Upper lobe of left lung (tissue), 6 donors: ENCODE measurements around the gene GK. TPM values are rescaled to one million over a fixed set of nuclear protein-coding genes. Genes with fewer than 3 reads are reported as not detected.

Source experiments
- ATAC-seq, 2 donors: fragments of 200-7000 bp; cut with Tn5 transposase; one replicate each; pipeline ENCODE4 v1.9.1; 2022; ENCODE audit warnings: mild to moderate bottlenecking in 2 of 2, moderate library complexity in 2 of 2; ENCODE audit not compliant: low FRiP score in 2 of 2
- DNase-seq, 2 donors: peaks; one replicate each; pipeline ENCODE4 v3.0.0-alpha.2; 2019 to 2020
- H3K27ac ChIP-seq, 4 donors: fragments of 200-600 bp; sonication (generic); one replicate each; pipeline ENCODE4 v1.5.1; 2016 to 2019
- H3K27me3 ChIP-seq, 4 donors: fragments of 200-600 bp; sonication (generic); one replicate each; pipeline ENCODE4 v1.5.1; 2017 to 2019
- H3K36me3 ChIP-seq, 4 donors: fragments of 200-600 bp; sonication (generic); one replicate each; pipeline ENCODE4 v1.5.1; 2016 to 2019
- H3K4me1 ChIP-seq, 4 donors: fragments of 200-600 bp; sonication (generic); one replicate each; pipeline ENCODE4 v1.5.1; 2018 to 2019
- H3K4me3 ChIP-seq, 4 donors: fragments of 200-600 bp; sonication (generic); one replicate each; pipeline ENCODE4 v1.5.1; 2017 to 2019; ENCODE audit warnings: mild to moderate bottlenecking in 2 of 4, moderate library complexity in 1 of 4
- H3K9me3 ChIP-seq, 4 donors: fragments of 200-600 bp; sonication (generic); one replicate each; pipeline ENCODE4 v1.5.1; 2018 to 2019
- EP300 ChIP-seq, 4 donors: sonication (generic); formaldehyde crosslinking; IDR thresholded peaks; one replicate each; pipeline ENCODE4 v1.5.1; 2017; ENCODE audit warnings: antibody characterized with exemption in 4 of 4, control low read depth in 2 of 4
- POLR2A ChIP-seq, 4 donors: fragments of 450-650 bp; IDR thresholded peaks; one replicate each; pipeline ENCODE4 v1.5.1; 2016 to 2017; ENCODE audit warnings: antibody characterized with exemption in 4 of 4, mild to moderate bottlenecking in 2 of 4
- POLR2AphosphoS5 ChIP-seq, 2 donors: sonication (generic); formaldehyde crosslinking; IDR thresholded peaks; one replicate each; pipeline ENCODE4 v1.5.1; 2017; ENCODE audit warnings: antibody characterized with exemption in 2 of 2
- WGBS, 2 donors: methylation state at CpG; one replicate each; pipeline ENCODE4 v1.1.5; 2017 to 2018; 5-methylcytosine and 5-hydroxymethylcytosine counted together
- small RNA-seq, 4 donors: library from RNA; depleted of rRNA; stranded (forward); fragments of <200 nt; gene quantifications; one replicate each; pipeline ENCODE3, GENCODE V24; 2016
- total RNA-seq, 6 donors: library from RNA; depleted of rRNA in 4 of 6; stranded (reverse); fragments of >200 nt in 4 of 6; gene quantifications; one replicate each; pipeline versions ENCODE4 v1.1.0 to v1.2.1, GENCODE V29; 2016 to 2021
- TF ChIP-seq, protein P1 (sequence below), 6 experiments: fragments of 450-650 bp in 4 of 6; fragments of 200-600 bp in 2 of 6; sonication (generic) in 2 of 6; IDR thresholded peaks; one replicate each; pipeline ENCODE4 v1.5.1; 2016 to 2019; ENCODE audit warnings: antibody characterized with exemption in 6 of 6
- donor health status: DM: no; HTN: no; CAD: no; lungs with moderate emphysema.
- donor health status: DM: no; HTN: yes; CAD: no; lungs with severe emphysema.

GK gene
- total RNA-seq, 6 donors from 2014 or later: 19.6 to 63.9 (median 32.2) TPM

DNA sequence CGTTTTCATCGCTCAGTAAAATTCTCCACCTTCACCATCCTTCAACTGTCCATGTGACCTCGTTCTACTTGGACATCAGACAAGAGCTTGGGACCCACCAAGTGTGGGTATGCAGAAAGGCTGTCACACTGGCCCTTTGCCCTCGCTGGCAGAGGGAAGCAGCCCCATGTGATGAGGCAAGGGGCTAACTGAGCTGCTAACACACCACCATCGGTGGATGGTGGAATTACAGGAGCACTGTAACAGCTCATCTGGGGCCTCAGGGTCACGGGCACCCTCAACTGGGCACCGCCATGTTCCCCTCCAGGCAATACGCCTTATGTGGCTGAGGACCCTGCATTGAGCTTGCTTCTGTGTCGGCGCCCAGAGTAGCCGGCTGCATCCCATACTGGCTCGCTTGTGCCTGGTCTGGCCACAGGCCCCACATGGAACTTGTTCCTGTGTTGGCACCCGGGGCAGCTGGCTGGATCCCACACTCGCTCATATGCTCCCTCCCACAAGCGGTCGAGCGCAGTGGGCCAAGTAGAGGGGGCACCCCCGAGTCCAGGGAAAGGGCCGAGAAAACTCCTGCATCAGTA is 126.3 kb downstream of the GK start:
- no peak overlapping the region for H3K27ac ChIP-seq
- TF ChIP-seq POLR2A (IDR thresholded peaks at IDR 0.05) (no peak), EP300 (IDR thresholded peaks at IDR 0.05) (no peak), POLR2AphosphoS5 (IDR thresholded peaks at IDR 0.05) (no peak)
- TF ChIP-seq, protein P1, sequence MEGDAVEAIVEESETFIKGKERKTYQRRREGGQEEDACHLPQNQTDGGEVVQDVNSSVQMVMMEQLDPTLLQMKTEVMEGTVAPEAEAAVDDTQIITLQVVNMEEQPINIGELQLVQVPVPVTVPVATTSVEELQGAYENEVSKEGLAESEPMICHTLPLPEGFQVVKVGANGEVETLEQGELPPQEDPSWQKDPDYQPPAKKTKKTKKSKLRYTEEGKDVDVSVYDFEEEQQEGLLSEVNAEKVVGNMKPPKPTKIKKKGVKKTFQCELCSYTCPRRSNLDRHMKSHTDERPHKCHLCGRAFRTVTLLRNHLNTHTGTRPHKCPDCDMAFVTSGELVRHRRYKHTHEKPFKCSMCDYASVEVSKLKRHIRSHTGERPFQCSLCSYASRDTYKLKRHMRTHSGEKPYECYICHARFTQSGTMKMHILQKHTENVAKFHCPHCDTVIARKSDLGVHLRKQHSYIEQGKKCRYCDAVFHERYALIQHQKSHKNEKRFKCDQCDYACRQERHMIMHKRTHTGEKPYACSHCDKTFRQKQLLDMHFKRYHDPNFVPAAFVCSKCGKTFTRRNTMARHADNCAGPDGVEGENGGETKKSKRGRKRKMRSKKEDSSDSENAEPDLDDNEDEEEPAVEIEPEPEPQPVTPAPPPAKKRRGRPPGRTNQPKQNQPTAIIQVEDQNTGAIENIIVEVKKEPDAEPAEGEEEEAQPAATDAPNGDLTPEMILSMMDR (IDR thresholded peaks at IDR 0.05): no peak
- no peaks in the 10 kb centered on the region for H3K4me1 ChIP-seq
- H3K9me3 ChIP-seq: no peaks in the 10 kb centered on the region
- ATAC-seq: no peak
- WGBS, 2 donors: 86 to 94% methylated on average over 11 to 18 of the region's 19 CpGs
- no peak overlapping the region for H3K4me3 ChIP-seq
- peak in 1 of 2 donors; percentile 13 for DNase-seq
- H3K36me3 ChIP-seq: no peaks in the 10 kb centered on the region
- no peaks in the 10 kb centered on the region for H3K27me3 ChIP-seq

Small RNA genes lying within 50 kb of the gene (small RNA-seq; reads per million reads assigned to genes)
- 0 reads per million in 4 donors for gene CKS1BP6

Other genes starting within 250 kb of the GK start
- gene TASL, start 75.7 kb upstream of the GK start, total RNA-seq: 1 to 10 TPM; 1.2 to 7.2 (median 5.0) TPM
- gene TAB3, start 235.8 kb downstream of the GK start, total RNA-seq: 10 to 100 TPM; 13.5 to 42.1 (median 18.8) TPM